PC-3 (cell line): ENCODE measurements around the gene PRUNE2. TPM values are rescaled to one million over a fixed set of nuclear protein-coding genes. Genes with fewer than 3 reads are reported as not detected.

Source experiments
- ATAC-seq: fragments of 200-7000 bp; cut with Tn5 transposase; 2 replicates; pipeline ENCODE4 v1.9.1; 2020; ENCODE audit warnings: mild to moderate bottlenecking, moderate library complexity
- BruUV-seq: library from RNA; stranded (reverse); fragments of 400-500 nt; replicated peaks from 2 replicates; lab custom pipeline; 2021; lab: Mats Ljungman, UMichigan
- CTCF ChIA-PET: fragments of 300-600 bp; sonication (Branson Sonifier 250); formaldehyde crosslinking; loops from one replicate; lab custom pipeline; 2022; ENCODE audit warnings: antibody characterized with exemption; lab: Charles Lee
- POLR2A ChIA-PET: fragments of 300-600 bp; sonication (Branson Sonifier 250); formaldehyde crosslinking; loops from one replicate; lab custom pipeline; 2022; ENCODE audit warnings: antibody characterized with exemption; ENCODE audit not compliant: unreplicated experiment; lab: Charles Lee
- DNase-seq: peaks from one replicate; pipeline ENCODE4 v3.0.0-alpha.2; 2015
- H2AFZ ChIP-seq: fragments of 300-600 bp; sonication (generic); 2 replicates; pipeline ENCODE4 v1.6.0; 2016; ENCODE audit warnings: antibody characterized with exemption, low read length
- H3F3A ChIP-seq: fragments of 300-600 bp; sonication (generic); one replicate; pipeline ENCODE4 v1.6.0; 2017; ENCODE audit warnings: antibody characterized with exemption, low read length, control low read depth, mild to moderate bottlenecking; ENCODE audit not compliant: unreplicated experiment
- H3K27ac ChIP-seq: fragments of 300-600 bp; sonication (generic); 2 replicates; pipeline ENCODE4 v1.5.1; 2016; ENCODE audit warnings: mild to moderate bottlenecking, low read length
- H3K27me3 ChIP-seq: fragments of 300-600 bp; sonication (generic); 2 replicates; pipeline ENCODE4 v1.6.1; 2016; ENCODE audit warnings: low read length, mixed read lengths
- H3K36me3 ChIP-seq: fragments of 300-600 bp; sonication (generic); 2 replicates; pipeline ENCODE4 v1.6.1; 2016; ENCODE audit warnings: low read depth, mixed run types, low read length, mixed read lengths
- H3K4me1 ChIP-seq: fragments of 300-600 bp; sonication (generic); 2 replicates; pipeline ENCODE4 v1.5.1; 2016; ENCODE audit warnings: low read length; ENCODE audit not compliant: insufficient read depth
- H3K4me2 ChIP-seq: fragments of 300-600 bp; sonication (generic); 2 replicates; pipeline ENCODE4 v1.6.0; 2016; ENCODE audit warnings: low read length
- H3K4me3 ChIP-seq: fragments of 300-600 bp; sonication (generic); 2 replicates; pipeline ENCODE4 v1.5.1; 2016; ENCODE audit warnings: mild to moderate bottlenecking, low read length, mixed read lengths
- H3K79me2 ChIP-seq: fragments of 300-600 bp; sonication (generic); 2 replicates; pipeline ENCODE4 v1.6.1; 2017; ENCODE audit warnings: low read length, mixed read lengths
- H3K9ac ChIP-seq: fragments of 300-600 bp; sonication (generic); 2 replicates; pipeline ENCODE4 v1.6.0; 2016; ENCODE audit warnings: mild to moderate bottlenecking, low read length
- H3K9me2 ChIP-seq: fragments of 300-600 bp; sonication (generic); replicated peaks from 2 replicates; pipeline ENCODE4 v1.6.1; 2016; ENCODE audit warnings: mixed run types, low read length, mixed read lengths
- H3K9me3 ChIP-seq: fragments of 300-600 bp; sonication (generic); 2 replicates; pipeline ENCODE4 v1.6.1; 2016; ENCODE audit warnings: low read length, mixed read lengths
- H4K20me1 ChIP-seq: fragments of 300-600 bp; sonication (generic); 2 replicates; pipeline ENCODE4 v1.6.1; 2016; ENCODE audit warnings: low read length, mixed read lengths
- EZH2 ChIP-seq: fragments of 300-600 bp; sonication (generic); IDR thresholded peaks from one replicate; pipeline ENCODE4 v1.6.1; 2017; ENCODE audit warnings: antibody characterized with exemption, mild to moderate bottlenecking, low read length; ENCODE audit not compliant: unreplicated experiment
- EZH2phosphoT487 ChIP-seq: fragments of 300-600 bp; sonication (generic); IDR thresholded peaks from 2 replicates; pipeline ENCODE4 v1.6.1; 2018; ENCODE audit warnings: mild to moderate bottlenecking, antibody characterized with exemption, low read length, borderline replicate concordance
- intact Hi-C: fragments of 100-400 bp; cut with micrococcal nuclease; formaldehyde crosslinking; loops from 2 replicates; pipeline ENCODE4 v1.9.0; 2023
- total RNA-seq: library from RNA; depleted of rRNA; stranded (reverse); fragments of >200 nt; gene quantifications from 2 replicates; pipeline ENCODE4 v1.2.3, GENCODE V29; 2014
- TF ChIP-seq, protein P1 (sequence below): fragments of 300-600 bp; sonication (generic); conservative IDR thresholded peaks from 2 replicates; pipeline ENCODE4 v1.5.1; 2017; ENCODE audit warnings: antibody characterized with exemption, low read depth, mild to moderate bottlenecking, low read length

PRUNE2 gene
- total RNA-seq, 1 experiment from 2014 or later, result not detected

DNA sequence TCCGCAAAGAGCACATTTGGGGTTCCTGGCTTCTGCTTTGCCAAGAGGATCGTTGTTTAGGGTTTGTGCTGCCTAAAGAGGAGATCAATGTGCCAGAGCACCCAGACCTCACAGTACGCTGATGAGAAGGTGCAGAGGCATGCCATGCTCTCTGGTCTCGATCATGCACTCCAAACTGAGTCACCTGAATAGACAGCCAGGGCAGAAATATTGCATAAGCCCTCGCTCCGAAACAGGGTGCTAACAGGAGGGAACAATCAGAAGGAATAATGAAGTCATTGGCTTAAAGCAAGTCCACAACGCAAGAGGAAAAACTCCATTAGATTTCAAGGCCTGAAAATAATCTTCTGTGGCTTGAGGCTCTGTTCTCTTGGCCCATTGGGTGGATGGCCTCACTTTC, 322.7 kb downstream of the PRUNE2 start:
- POLR2A ChIA-PET, result no interaction called here

DNA sequence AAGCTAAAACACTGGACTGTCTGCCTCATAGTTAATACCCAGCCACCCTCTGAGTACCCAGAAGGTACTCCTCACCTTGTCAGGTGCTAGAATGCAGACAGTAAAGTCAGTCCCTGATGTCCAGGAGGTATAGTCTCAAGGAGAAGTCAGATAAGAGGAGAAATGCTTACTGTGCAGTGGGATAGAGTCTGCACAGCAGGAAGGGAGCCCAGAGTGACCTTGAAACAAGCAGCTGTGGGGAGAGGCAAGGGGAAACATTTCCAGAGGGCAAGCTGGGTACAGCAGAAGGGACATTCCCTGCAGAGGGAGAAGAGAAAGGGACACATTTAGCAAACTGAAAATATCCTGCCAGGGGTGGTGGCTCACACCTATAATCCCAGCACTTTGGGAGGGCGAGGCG, 324.2 kb downstream of the PRUNE2 start:
- H3K4me1 ChIP-seq, result no peaks in the 10 kb centered on the region
- H2AFZ ChIP-seq, result no peak overlapping the region
- no peak overlapping the region for H3K9ac ChIP-seq
- ChIA-PET POLR2A (no interaction called here), CTCF (no interaction called here)
- H3K9me2 ChIP-seq, result no peaks in the 10 kb centered on the region
- intact Hi-C loops, result no loop called here
- no peaks in the 10 kb centered on the region for H3K79me2 ChIP-seq
- no peak for ATAC-seq
- no TSS peak for BruUV-seq
- H3K36me3 ChIP-seq, result no peaks in the 10 kb centered on the region
- H4K20me1 ChIP-seq, result no peaks in the 10 kb centered on the region
- H3K9me3 ChIP-seq, result no peaks in the 10 kb centered on the region
- no peaks in the 10 kb centered on the region for H3K27me3 ChIP-seq
- DNase-seq, result no peak
- H3F3A ChIP-seq, result no peaks in the 10 kb centered on the region
- H3K4me3 ChIP-seq, result no peak overlapping the region
- TF ChIP-seq EZH2, result no peak
- TF ChIP-seq, protein P1, sequence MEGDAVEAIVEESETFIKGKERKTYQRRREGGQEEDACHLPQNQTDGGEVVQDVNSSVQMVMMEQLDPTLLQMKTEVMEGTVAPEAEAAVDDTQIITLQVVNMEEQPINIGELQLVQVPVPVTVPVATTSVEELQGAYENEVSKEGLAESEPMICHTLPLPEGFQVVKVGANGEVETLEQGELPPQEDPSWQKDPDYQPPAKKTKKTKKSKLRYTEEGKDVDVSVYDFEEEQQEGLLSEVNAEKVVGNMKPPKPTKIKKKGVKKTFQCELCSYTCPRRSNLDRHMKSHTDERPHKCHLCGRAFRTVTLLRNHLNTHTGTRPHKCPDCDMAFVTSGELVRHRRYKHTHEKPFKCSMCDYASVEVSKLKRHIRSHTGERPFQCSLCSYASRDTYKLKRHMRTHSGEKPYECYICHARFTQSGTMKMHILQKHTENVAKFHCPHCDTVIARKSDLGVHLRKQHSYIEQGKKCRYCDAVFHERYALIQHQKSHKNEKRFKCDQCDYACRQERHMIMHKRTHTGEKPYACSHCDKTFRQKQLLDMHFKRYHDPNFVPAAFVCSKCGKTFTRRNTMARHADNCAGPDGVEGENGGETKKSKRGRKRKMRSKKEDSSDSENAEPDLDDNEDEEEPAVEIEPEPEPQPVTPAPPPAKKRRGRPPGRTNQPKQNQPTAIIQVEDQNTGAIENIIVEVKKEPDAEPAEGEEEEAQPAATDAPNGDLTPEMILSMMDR, result no peak
- TF ChIP-seq EZH2phosphoT487, result no peak
- no peak overlapping the region for H3K27ac ChIP-seq
- no peak overlapping the region for H3K4me2 ChIP-seq

More for the DNA sequence above, 322.7 kb downstream of the PRUNE2 start:
- H3K4me3 ChIP-seq, result no peak overlapping the region
- no peaks in the 10 kb centered on the region for H3F3A ChIP-seq
- H3K79me2 ChIP-seq, result no peaks in the 10 kb centered on the region
- CTCF ChIA-PET, result no interaction called here
- no peak for TF ChIP-seq EZH2
- TF ChIP-seq EZH2phosphoT487, result no peak
- TF ChIP-seq, protein P1, result no peak
- BruUV-seq, result no TSS peak
- H3K9me2 ChIP-seq, result no peaks in the 10 kb centered on the region
- DNase-seq (no peak), ATAC-seq (no peak)
- intact Hi-C loops, result no loop called here
- no peaks in the 10 kb centered on the region for H3K36me3 ChIP-seq
- H3K27me3 ChIP-seq, result no peaks in the 10 kb centered on the region
- no peaks in the 10 kb centered on the region for H4K20me1 ChIP-seq
- H3K4me2 ChIP-seq, result no peak overlapping the region
- no peaks in the 10 kb centered on the region for H3K9me3 ChIP-seq
- H3K4me1 ChIP-seq, result no peaks in the 10 kb centered on the region
- no peak overlapping the region for H2AFZ ChIP-seq
- no peak overlapping the region for H3K27ac ChIP-seq
- H3K9ac ChIP-seq, result no peak overlapping the region

DNA sequence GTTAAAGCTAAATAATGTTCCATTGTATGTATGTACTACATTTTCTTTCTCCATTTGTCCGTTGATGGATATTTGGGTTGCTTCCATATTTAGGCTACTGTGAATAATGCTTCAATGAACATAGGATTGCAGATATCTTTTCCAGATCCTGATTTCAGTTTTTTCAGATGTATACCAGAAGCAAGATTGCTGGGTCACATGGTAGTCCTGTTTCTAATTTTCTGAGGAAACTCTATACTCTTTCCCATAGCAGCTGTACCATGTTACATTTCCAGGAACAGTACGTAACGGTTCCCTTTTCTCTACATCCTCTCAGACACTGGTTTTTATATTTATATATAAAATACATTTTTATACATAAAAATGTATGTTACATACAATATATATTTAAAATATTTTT, 325.1 kb downstream of the PRUNE2 start:
- Histone ChIP-seq H4K20me1 (no peaks in the 10 kb centered on the region), H3K4me1 (no peaks in the 10 kb centered on the region), H3K36me3 (no peaks in the 10 kb centered on the region), H3K4me2 (no peak overlapping the region), H2AFZ (no peak overlapping the region), H3K9me3 (no peaks in the 10 kb centered on the region), H3K9ac (no peak overlapping the region), H3K27me3 (peaks cover 5% of the 10 kb centered on the region; the same call in 1 of the 2 replicates), H3K9me2 (no peaks in the 10 kb centered on the region), H3F3A (no peaks in the 10 kb centered on the region), H3K79me2 (no peaks in the 10 kb centered on the region), H3K4me3 (no peak overlapping the region), H3K27ac (no peak overlapping the region)
- TF ChIP-seq, protein P1, result no peak
- TF ChIP-seq EZH2phosphoT487 (no peak), EZH2 (no peak)
- ChIA-PET CTCF (no interaction called here), POLR2A (no interaction called here)
- ATAC-seq (no peak), DNase-seq (no peak)
- BruUV-seq, result no TSS peak
- intact Hi-C loops, result no loop called here
